Measurements from ENCODE around the gene MILR1.

Gene MILR1

GRCh38 chr17:64505340-64506200 is 56.7 kb downstream of the MILR1 start (continued):
- TF ChIP-seq, protein P1, sequence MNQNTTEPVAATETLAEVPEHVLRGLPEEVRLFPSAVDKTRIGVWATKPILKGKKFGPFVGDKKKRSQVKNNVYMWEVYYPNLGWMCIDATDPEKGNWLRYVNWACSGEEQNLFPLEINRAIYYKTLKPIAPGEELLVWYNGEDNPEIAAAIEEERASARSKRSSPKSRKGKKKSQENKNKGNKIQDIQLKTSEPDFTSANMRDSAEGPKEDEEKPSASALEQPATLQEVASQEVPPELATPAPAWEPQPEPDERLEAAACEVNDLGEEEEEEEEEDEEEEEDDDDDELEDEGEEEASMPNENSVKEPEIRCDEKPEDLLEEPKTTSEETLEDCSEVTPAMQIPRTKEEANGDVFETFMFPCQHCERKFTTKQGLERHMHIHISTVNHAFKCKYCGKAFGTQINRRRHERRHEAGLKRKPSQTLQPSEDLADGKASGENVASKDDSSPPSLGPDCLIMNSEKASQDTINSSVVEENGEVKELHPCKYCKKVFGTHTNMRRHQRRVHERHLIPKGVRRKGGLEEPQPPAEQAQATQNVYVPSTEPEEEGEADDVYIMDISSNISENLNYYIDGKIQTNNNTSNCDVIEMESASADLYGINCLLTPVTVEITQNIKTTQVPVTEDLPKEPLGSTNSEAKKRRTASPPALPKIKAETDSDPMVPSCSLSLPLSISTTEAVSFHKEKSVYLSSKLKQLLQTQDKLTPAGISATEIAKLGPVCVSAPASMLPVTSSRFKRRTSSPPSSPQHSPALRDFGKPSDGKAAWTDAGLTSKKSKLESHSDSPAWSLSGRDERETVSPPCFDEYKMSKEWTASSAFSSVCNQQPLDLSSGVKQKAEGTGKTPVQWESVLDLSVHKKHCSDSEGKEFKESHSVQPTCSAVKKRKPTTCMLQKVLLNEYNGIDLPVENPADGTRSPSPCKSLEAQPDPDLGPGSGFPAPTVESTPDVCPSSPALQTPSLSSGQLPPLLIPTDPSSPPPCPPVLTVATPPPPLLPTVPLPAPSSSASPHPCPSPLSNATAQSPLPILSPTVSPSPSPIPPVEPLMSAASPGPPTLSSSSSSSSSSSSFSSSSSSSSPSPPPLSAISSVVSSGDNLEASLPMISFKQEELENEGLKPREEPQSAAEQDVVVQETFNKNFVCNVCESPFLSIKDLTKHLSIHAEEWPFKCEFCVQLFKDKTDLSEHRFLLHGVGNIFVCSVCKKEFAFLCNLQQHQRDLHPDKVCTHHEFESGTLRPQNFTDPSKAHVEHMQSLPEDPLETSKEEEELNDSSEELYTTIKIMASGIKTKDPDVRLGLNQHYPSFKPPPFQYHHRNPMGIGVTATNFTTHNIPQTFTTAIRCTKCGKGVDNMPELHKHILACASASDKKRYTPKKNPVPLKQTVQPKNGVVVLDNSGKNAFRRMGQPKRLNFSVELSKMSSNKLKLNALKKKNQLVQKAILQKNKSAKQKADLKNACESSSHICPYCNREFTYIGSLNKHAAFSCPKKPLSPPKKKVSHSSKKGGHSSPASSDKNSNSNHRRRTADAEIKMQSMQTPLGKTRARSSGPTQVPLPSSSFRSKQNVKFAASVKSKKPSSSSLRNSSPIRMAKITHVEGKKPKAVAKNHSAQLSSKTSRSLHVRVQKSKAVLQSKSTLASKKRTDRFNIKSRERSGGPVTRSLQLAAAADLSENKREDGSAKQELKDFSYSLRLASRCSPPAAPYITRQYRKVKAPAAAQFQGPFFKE (tag by site-specific recombination; IDR thresholded peaks at IDR 0.05; ENCODE audit: borderline replicate concordance), result no peak
- TF ChIP-seq SP3 (tag by site-specific recombination; IDR thresholded peaks at IDR 0.05) (peak; percentile 73), HOXC10 (CRISPR knock-in tag; IDR thresholded peaks at IDR 0.05) (no peak), ZFP37 (tag by site-specific recombination; IDR thresholded peaks at IDR 0.05) (peak; percentile 94), SP2 (tag by site-specific recombination; IDR thresholded peaks at IDR 0.05) (peak; percentile 55), SALL2 (tag by site-specific recombination; IDR thresholded peaks at IDR 0.05; ENCODE audit: borderline replicate concordance) (no peak), ZBTB8A (tag by site-specific recombination; IDR thresholded peaks at IDR 0.05) (peak; percentile 25; the same call in 1 of the 2 replicates), ZXDB (tag by site-specific recombination; IDR thresholded peaks at IDR 0.05) (peak; percentile 66), ZBTB21 (tag by site-specific recombination; IDR thresholded peaks at IDR 0.05) (0 out of 2 replicates have a peak, but pooled peaks have one; percentile 24), ZNF501 (tag by site-specific recombination; IDR thresholded peaks at IDR 0.05) (peak; percentile 46), ZNF664 (tag by site-specific recombination; IDR thresholded peaks at IDR 0.05) (peak; percentile 57; the same call in 1 of the 2 replicates), ZNF747 (tag by site-specific recombination; IDR thresholded peaks at IDR 0.05) (no peak), EGR2 (tag by site-specific recombination; IDR thresholded peaks at IDR 0.05; ENCODE audit: low read depth) (no peak), ZIC2 (tag by site-specific recombination; IDR thresholded peaks at IDR 0.05) (no peak), ZNF837 (tag by site-specific recombination; IDR thresholded peaks at IDR 0.05) (no peak), ZBTB20 (tag by site-specific recombination; IDR thresholded peaks at IDR 0.05) (no peak), ZNF585B (tag by site-specific recombination; IDR thresholded peaks at IDR 0.05) (no peak), ZNF473 (tag by site-specific recombination; IDR thresholded peaks at IDR 0.05) (no peak), ZNF660 (tag by site-specific recombination; IDR thresholded peaks at IDR 0.05) (peak; percentile 66; the same call in 1 of the 2 replicates), ZNF155 (tag by site-specific recombination; IDR thresholded peaks at IDR 0.05) (no peak), ZNF514 (tag by site-specific recombination; IDR thresholded peaks at IDR 0.05) (no peak), ZNF114 (tag by site-specific recombination; IDR thresholded peaks at IDR 0.05) (no peak), KLF1 (tag by site-specific recombination; IDR thresholded peaks at IDR 0.05) (peak; percentile 30)
- TF ChIP-seq, protein P2, sequence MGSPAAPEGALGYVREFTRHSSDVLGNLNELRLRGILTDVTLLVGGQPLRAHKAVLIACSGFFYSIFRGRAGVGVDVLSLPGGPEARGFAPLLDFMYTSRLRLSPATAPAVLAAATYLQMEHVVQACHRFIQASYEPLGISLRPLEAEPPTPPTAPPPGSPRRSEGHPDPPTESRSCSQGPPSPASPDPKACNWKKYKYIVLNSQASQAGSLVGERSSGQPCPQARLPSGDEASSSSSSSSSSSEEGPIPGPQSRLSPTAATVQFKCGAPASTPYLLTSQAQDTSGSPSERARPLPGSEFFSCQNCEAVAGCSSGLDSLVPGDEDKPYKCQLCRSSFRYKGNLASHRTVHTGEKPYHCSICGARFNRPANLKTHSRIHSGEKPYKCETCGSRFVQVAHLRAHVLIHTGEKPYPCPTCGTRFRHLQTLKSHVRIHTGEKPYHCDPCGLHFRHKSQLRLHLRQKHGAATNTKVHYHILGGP (tag by site-specific recombination; IDR thresholded peaks at IDR 0.05), result no peak
- TF ChIP-seq, protein P3, sequence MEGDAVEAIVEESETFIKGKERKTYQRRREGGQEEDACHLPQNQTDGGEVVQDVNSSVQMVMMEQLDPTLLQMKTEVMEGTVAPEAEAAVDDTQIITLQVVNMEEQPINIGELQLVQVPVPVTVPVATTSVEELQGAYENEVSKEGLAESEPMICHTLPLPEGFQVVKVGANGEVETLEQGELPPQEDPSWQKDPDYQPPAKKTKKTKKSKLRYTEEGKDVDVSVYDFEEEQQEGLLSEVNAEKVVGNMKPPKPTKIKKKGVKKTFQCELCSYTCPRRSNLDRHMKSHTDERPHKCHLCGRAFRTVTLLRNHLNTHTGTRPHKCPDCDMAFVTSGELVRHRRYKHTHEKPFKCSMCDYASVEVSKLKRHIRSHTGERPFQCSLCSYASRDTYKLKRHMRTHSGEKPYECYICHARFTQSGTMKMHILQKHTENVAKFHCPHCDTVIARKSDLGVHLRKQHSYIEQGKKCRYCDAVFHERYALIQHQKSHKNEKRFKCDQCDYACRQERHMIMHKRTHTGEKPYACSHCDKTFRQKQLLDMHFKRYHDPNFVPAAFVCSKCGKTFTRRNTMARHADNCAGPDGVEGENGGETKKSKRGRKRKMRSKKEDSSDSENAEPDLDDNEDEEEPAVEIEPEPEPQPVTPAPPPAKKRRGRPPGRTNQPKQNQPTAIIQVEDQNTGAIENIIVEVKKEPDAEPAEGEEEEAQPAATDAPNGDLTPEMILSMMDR (tag by site-specific recombination; IDR thresholded peaks at IDR 0.05), result 0 out of 2 replicates have a peak, but pooled peaks have one; percentile 27
- TF ChIP-seq, protein P4, sequence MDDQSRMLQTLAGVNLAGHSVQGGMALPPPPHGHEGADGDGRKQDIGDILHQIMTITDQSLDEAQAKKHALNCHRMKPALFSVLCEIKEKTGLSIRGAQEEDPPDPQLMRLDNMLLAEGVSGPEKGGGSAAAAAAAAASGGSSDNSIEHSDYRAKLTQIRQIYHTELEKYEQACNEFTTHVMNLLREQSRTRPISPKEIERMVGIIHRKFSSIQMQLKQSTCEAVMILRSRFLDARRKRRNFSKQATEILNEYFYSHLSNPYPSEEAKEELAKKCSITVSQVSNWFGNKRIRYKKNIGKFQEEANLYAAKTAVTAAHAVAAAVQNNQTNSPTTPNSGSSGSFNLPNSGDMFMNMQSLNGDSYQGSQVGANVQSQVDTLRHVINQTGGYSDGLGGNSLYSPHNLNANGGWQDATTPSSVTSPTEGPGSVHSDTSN (CRISPR knock-in tag; IDR thresholded peaks at IDR 0.05), result 0 out of 2 replicates have a peak, but pooled peaks have one; percentile 18
- TF ChIP-seq, protein P5, sequence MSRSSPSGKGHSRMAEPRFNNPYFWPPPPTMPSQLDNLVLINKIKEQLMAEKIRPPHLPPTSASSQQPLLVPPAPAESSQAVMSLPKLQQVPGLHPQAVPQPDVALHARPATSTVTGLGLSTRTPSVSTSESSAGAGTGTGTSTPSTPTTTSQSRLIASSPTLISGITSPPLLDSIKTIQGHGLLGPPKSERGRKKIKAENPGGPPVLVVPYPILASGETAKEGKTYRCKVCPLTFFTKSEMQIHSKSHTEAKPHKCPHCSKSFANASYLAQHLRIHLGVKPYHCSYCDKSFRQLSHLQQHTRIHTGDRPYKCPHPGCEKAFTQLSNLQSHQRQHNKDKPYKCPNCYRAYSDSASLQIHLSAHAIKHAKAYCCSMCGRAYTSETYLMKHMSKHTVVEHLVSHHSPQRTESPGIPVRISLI (tag by site-specific recombination; IDR thresholded peaks at IDR 0.05), result no peak
- TF ChIP-seq, protein P6, sequence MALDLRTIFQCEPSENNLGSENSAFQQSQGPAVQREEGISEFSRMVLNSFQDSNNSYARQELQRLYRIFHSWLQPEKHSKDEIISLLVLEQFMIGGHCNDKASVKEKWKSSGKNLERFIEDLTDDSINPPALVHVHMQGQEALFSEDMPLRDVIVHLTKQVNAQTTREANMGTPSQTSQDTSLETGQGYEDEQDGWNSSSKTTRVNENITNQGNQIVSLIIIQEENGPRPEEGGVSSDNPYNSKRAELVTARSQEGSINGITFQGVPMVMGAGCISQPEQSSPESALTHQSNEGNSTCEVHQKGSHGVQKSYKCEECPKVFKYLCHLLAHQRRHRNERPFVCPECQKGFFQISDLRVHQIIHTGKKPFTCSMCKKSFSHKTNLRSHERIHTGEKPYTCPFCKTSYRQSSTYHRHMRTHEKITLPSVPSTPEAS (tag by site-specific recombination; IDR thresholded peaks at IDR 0.05), result peak; percentile 35; the same call in 1 of the 2 replicates
